ENCODE measurements around the gene PYURF. TPM values are rescaled to one million over a fixed set of nuclear protein-coding genes. Genes with fewer than 3 reads are reported as not detected.

PYURF gene
- total and polyA plus RNA-seq, 10 of the 15 experiments (the other 5 are each of a cell fraction or from before 2014, with no cell fraction given) = 16.7 to 181 (median 79.6) TPM

GRCh38 chr4:88523325-88524129, at the start of gene PYURF (continued):
- peak; percentile 85 for TF ChIP-seq ZBTB40 (IDR thresholded peaks at IDR 0.05; ENCODE audit: borderline replicate concordance)
- TF ChIP-seq TAF1 (IDR thresholded peaks at IDR 0.05; ENCODE audit: borderline replicate concordance, low read depth, low read length) = peak; percentile 75; the same call in 1 of the 2 replicates
- TF ChIP-seq LARP7 (IDR thresholded peaks at IDR 0.05) = peak; percentile 79
- TF ChIP-seq IKZF1 (conservative IDR thresholded peaks at IDR 0.05) = peak; percentile 93
- TF ChIP-seq RELB (IDR thresholded peaks at IDR 0.05; ENCODE audit: low read depth) = peak; percentile 69
- TF ChIP-seq POU2F2 (IDR thresholded peaks at IDR 0.05; ENCODE audit: borderline replicate concordance, low read depth, low read length) = peak; percentile 54; the same call in 1 of the 3 replicates
- TF ChIP-seq MLLT1 (IDR thresholded peaks at IDR 0.05) = peak; percentile 21; the same call in 1 of the 2 replicates
- TF ChIP-seq EGR1 (IDR thresholded peaks at IDR 0.05; ENCODE audit: borderline replicate concordance in 1 of 2, low read depth in 2 of 2, low read length in 2 of 2) = peak in 1 of 2 experiments; percentile 64; a peak in 1 of 3 replicates
- no peak for TF ChIP-seq BCL3 (IDR thresholded peaks at IDR 0.05; ENCODE audit: borderline replicate concordance, insufficient read depth, low read depth, low read length, poor library complexity, severe bottlenecking)
- TF ChIP-seq SRF (IDR thresholded peaks at IDR 0.05; ENCODE audit: low read depth in 2 of 2, low read length in 2 of 2) = peak in 1 of 2 experiments; percentile 49; a peak in 1 of 4 replicates
- TF ChIP-seq RELA (IDR thresholded peaks at IDR 0.05; ENCODE audit: borderline replicate concordance, partially characterized antibody) = peak; percentile 35
- 0 out of 2 replicates have a peak, but pooled peaks have one; percentile 46 for TF ChIP-seq ASH2L (IDR thresholded peaks at IDR 0.05; ENCODE audit: borderline replicate concordance, low read depth)
- TF ChIP-seq MXI1 (IDR thresholded peaks at IDR 0.05; ENCODE audit: low read depth, low read length) = peak; percentile 73; the same call in 1 of the 2 replicates
- peak; percentile 68 for TF ChIP-seq MAX (IDR thresholded peaks at IDR 0.05; ENCODE audit: low read depth, low read length)
- TF ChIP-seq IRF5 (IDR thresholded peaks at IDR 0.05; ENCODE audit: borderline replicate concordance) = no peak
- peak; percentile 80; the same call in 1 of the 2 replicates for TF ChIP-seq PML (IDR thresholded peaks at IDR 0.05; ENCODE audit: low read length)
- TF ChIP-seq CEBPB (IDR thresholded peaks at IDR 0.05; ENCODE audit: borderline replicate concordance in 1 of 2, low read depth in 2 of 2, low read length in 2 of 2) = no peak
